Body of pancreas (tissue), 4 donors: ENCODE measurements around the gene ARMH1.

ENCODE experiments used
- POLR2A ChIP-seq, 3 donors: fragments of 450-650 bp; IDR thresholded peaks; one replicate each; pipeline ENCODE4 v1.6.1; 2016; ENCODE audit warnings: antibody characterized with exemption in 3 of 3, mild to moderate bottlenecking in 2 of 3
- TF ChIP-seq, protein P1 (sequence below), 7 experiments: fragments of 450-650 bp in 4 of 7; fragments of 200-600 bp in 3 of 7; sonication (generic) in 3 of 7; IDR thresholded peaks; one replicate each; pipeline ENCODE4 v1.5.1; 2016 to 2019; ENCODE audit warnings: antibody characterized with exemption in 7 of 7

DNA sequence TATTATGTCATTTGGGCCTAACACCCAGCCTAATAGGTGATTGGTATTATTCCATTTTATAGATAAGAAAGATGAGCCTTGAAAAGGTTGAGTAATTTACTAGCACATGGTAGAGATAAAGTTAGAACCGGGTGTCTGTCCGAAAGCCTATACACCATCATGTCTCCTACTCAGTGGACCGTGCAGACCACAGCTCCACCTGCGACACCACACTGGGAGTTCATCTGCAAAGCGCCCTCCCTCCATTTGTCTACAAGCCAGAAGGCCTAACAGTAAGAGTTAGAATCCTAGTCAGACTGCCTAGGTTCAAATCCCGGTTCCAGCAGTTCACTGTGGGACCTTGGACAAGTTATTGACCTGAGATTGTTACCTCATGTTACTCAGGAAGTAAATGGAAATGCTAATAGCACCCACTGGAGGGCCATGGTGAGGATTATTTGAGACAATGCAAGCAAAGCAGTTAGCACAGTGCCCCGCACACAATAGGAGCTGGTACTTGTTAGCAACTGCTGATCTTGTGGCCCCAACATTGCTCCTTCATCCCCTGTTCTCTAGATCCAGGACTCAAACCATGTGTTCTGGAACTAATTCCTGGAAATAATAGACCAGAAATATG is 20.5 kb downstream of the ARMH1 start:
- no peak for TF ChIP-seq POLR2A (IDR thresholded peaks at IDR 0.05)
- TF ChIP-seq, protein P1, sequence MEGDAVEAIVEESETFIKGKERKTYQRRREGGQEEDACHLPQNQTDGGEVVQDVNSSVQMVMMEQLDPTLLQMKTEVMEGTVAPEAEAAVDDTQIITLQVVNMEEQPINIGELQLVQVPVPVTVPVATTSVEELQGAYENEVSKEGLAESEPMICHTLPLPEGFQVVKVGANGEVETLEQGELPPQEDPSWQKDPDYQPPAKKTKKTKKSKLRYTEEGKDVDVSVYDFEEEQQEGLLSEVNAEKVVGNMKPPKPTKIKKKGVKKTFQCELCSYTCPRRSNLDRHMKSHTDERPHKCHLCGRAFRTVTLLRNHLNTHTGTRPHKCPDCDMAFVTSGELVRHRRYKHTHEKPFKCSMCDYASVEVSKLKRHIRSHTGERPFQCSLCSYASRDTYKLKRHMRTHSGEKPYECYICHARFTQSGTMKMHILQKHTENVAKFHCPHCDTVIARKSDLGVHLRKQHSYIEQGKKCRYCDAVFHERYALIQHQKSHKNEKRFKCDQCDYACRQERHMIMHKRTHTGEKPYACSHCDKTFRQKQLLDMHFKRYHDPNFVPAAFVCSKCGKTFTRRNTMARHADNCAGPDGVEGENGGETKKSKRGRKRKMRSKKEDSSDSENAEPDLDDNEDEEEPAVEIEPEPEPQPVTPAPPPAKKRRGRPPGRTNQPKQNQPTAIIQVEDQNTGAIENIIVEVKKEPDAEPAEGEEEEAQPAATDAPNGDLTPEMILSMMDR (IDR thresholded peaks at IDR 0.05): no peak
